Measurements from ENCODE around the gene ST3GAL5.

GRCh38 chr2:85813982-85814801 is 74.6 kb downstream of the ST3GAL5 start:
- TF ChIP-seq POLR2A (IDR thresholded peaks at IDR 0.05; ENCODE audit: control extremely low read depth in 1 of 2, low read depth in 2 of 2, low read length in 2 of 2) (no peak), EP300 (IDR thresholded peaks at IDR 0.05; ENCODE audit: borderline replicate concordance in 1 of 2, low read depth in 2 of 2, low read length in 2 of 2) (no peak), BRCA1 (IDR thresholded peaks at IDR 0.05; ENCODE audit: low read depth, low read length) (no peak), TBP (IDR thresholded peaks at IDR 0.05; ENCODE audit: low read depth, low read length) (no peak), YY1 (IDR thresholded peaks at IDR 0.05; ENCODE audit: low read depth, low read length) (no peak; the same call in 1 of the 2 replicates), KDM1A (IDR thresholded peaks at IDR 0.05; ENCODE audit: borderline replicate concordance, low read length) (no peak), CTCF (IDR thresholded peaks at IDR 0.05; ENCODE audit: control extremely low read depth in 1 of 3, insufficient read depth in 1 of 3, low read depth in 1 of 3, low read length in 3 of 3) (peak; percentile 95 to 99 (median 99)), MAX (IDR thresholded peaks at IDR 0.05) (peak; percentile 64; the same call in 1 of the 2 replicates), RAD21 (IDR thresholded peaks at IDR 0.05 in 1 of 2, conservative IDR thresholded peaks at IDR 0.05 in 1 of 2; ENCODE audit: low read depth in 2 of 2, low read length in 2 of 2) (peak; percentile 97 to 98), GABPA (IDR thresholded peaks at IDR 0.05; ENCODE audit: borderline replicate concordance, insufficient read depth, low read length) (0 out of 2 replicates have a peak, but pooled peaks have one; percentile 22)

Measured in H1 (cell line).